SU-DHL-6 (cell line): ENCODE measurements around the gene SDC4.

ENCODE experiments used
- EZH2phosphoT487 ChIP-seq: fragments of 200-600 bp; sonication (generic), shearing (Covaris generic); conservative IDR thresholded peaks from 2 replicates; pipeline ENCODE4 v1.6.1; 2018; ENCODE audit warnings: mild to moderate bottlenecking, antibody characterized with exemption, low read length, moderate library complexity, mixed read lengths
- TF ChIP-seq, protein P1 (sequence below): fragments of 200-600 bp; sonication (generic); IDR thresholded peaks from one replicate; pipeline ENCODE4 v1.5.1; 2017; ENCODE audit warnings: antibody characterized with exemption, mild to moderate bottlenecking, low read length, moderate library complexity; ENCODE audit not compliant: insufficient read depth, poor library complexity, severe bottlenecking

DNA sequence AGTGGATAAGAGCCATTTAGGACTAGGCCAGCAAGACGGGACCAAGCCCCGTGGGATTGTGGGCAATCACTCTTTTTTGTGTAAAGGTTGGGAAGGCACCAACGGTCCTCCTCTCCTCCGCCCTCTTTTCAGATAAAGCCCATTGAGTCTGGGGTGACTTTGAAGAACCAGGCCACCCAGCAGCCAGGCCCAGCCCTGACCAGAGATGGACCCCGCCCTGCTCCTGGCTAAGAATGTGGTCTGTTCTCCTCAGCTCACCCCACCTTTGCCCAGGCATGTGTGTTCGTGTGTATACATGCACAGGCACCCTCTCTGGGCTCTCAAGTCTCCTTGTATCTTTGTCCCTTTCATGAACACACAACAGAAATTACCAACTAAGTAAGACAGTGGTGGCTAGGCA, 9.1 kb downstream of the SDC4 start:
- TF ChIP-seq, protein P1, sequence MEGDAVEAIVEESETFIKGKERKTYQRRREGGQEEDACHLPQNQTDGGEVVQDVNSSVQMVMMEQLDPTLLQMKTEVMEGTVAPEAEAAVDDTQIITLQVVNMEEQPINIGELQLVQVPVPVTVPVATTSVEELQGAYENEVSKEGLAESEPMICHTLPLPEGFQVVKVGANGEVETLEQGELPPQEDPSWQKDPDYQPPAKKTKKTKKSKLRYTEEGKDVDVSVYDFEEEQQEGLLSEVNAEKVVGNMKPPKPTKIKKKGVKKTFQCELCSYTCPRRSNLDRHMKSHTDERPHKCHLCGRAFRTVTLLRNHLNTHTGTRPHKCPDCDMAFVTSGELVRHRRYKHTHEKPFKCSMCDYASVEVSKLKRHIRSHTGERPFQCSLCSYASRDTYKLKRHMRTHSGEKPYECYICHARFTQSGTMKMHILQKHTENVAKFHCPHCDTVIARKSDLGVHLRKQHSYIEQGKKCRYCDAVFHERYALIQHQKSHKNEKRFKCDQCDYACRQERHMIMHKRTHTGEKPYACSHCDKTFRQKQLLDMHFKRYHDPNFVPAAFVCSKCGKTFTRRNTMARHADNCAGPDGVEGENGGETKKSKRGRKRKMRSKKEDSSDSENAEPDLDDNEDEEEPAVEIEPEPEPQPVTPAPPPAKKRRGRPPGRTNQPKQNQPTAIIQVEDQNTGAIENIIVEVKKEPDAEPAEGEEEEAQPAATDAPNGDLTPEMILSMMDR = no peak
- TF ChIP-seq EZH2phosphoT487 = no peak
